Prostate gland (tissue), 2 donors: Measurements from ENCODE around the gene TEAD4. TPM values are rescaled to one million over a fixed set of nuclear protein-coding genes. Genes with fewer than 3 reads are reported as not detected.

Experiments used
- DNase-seq: peaks from one replicate; pipeline ENCODE4 v3.0.0-alpha.2; 2019; ENCODE audit warnings: low spot score
- H3K27ac ChIP-seq, 2 donors: fragments of 200-600 bp; sonication (generic); 2 replicates each; pipeline ENCODE4 v1.5.1; 2017 to 2019
- H3K27me3 ChIP-seq: fragments of 200-600 bp; sonication (generic); replicated peaks from 2 replicates; pipeline ENCODE4 v1.5.1; 2019; ENCODE audit not compliant: insufficient read depth
- H3K36me3 ChIP-seq, 2 donors: fragments of 200-600 bp; sonication (generic); 1 replicate in 1 of 2; 2 replicates in 1 of 2; pipeline versions ENCODE4 v1.5.1 to v1.8.1; 2017 to 2019
- H3K4me1 ChIP-seq: fragments of 200-600 bp; sonication (generic); replicated peaks from 2 replicates; pipeline ENCODE4 v1.5.1; 2019
- H3K4me3 ChIP-seq, 2 donors: fragments of 200-600 bp; sonication (generic); 2 replicates each; pipeline ENCODE4 v1.5.1; 2017 to 2019
- H3K9me3 ChIP-seq: fragments of 200-600 bp; sonication (generic); 2 replicates; pipeline ENCODE4 v1.5.1; 2017
- CTCF ChIP-seq, 4 experiments: fragments of 200-600 bp in 2 of 4; fragments of 450-650 bp in 2 of 4; sonication (generic) in 2 of 4; IDR thresholded peaks; 1 replicate in 3 of 4; 2 replicates in 1 of 4; pipeline ENCODE4 v1.5.1; 2016 to 2019; ENCODE audit warnings: antibody characterized with exemption in 4 of 4, mild to moderate bottlenecking in 2 of 4, moderate library complexity in 2 of 4
- POLR2A ChIP-seq: fragments of 450-650 bp; IDR thresholded peaks from one replicate; pipeline ENCODE4 v1.6.1; 2016; ENCODE audit warnings: antibody characterized with exemption, mild to moderate bottlenecking
- POLR2AphosphoS5 ChIP-seq: sonication (generic); formaldehyde crosslinking; IDR thresholded peaks from one replicate; pipeline ENCODE4 v1.6.1; 2017; ENCODE audit warnings: antibody characterized with exemption
- WGBS: methylation state at CpG from one replicate; pipeline ENCODE4 v1.1.5; 2018; 5-methylcytosine and 5-hydroxymethylcytosine counted together
- intact Hi-C: fragments of 100-400 bp; cut with DNase I; formaldehyde crosslinking; loops from one replicate; pipeline ENCODE4 v1.14.2; 2022
- total RNA-seq, 2 donors: library from RNA; depleted of rRNA; stranded (reverse); fragments of >200 nt; gene quantifications; one replicate each; pipeline ENCODE4 v1.1.0, GENCODE V29; 2016

TEAD4 gene
- total RNA-seq, 2 donors from 2014 or later, result 9.9 to 20.9 TPM

- H3K36me3 ChIP-seq, result no peaks in the 10 kb centered on the region
- WGBS, result 67% methylated on average over 4 of the region's 4 CpGs
Observed at GRCh38 chr12:3069714-3070113, 110.5 kb downstream of the TEAD4 start.

GRCh38 chr12:3071107-3071506 is 111.9 kb downstream of the TEAD4 start:
- Histone ChIP-seq H3K9me3 (no peaks in the 10 kb centered on the region), H3K36me3 (no peaks in the 10 kb centered on the region), H3K27me3 (no peaks in the 10 kb centered on the region), H3K4me3 (no peak overlapping the region), H3K4me1 (peaks cover 4% of the 10 kb centered on the region), H3K27ac (peak overlapping the region; percentile 39 to 70)
- intact Hi-C loops, result no loop called here
- WGBS, result 89% methylated on average over 8 of the region's 8 CpGs
- DNase-seq, result peak; percentile 42
- no peak for TF ChIP-seq CTCF (IDR thresholded peaks at IDR 0.05)
- no peak for TF ChIP-seq POLR2A
- peak; percentile 67 for TF ChIP-seq POLR2AphosphoS5

More at GRCh38 chr12:3069714-3070113, 110.5 kb downstream of the TEAD4 start:
- intact Hi-C loops, result no loop called here
- no peak overlapping the region for H3K4me3 ChIP-seq
- no peaks in the 10 kb centered on the region for H3K9me3 ChIP-seq
- TF ChIP-seq CTCF (IDR thresholded peaks at IDR 0.05), result no peak
- TF ChIP-seq POLR2AphosphoS5, result no peak
- no peak for TF ChIP-seq POLR2A
- DNase-seq, result peak; percentile 32
- no peaks in the 10 kb centered on the region for H3K27me3 ChIP-seq
- H3K4me1 ChIP-seq, result peaks cover 4% of the 10 kb centered on the region
- peak overlapping the region; percentile 12 to 70 for H3K27ac ChIP-seq

- Histone ChIP-seq H3K4me3 (no peak overlapping the region), H3K9me3 (no peaks in the 10 kb centered on the region), H3K36me3 (no peaks in the 10 kb centered on the region), H3K27ac (no peak overlapping the region), H3K4me1 (peaks cover 4% of the 10 kb centered on the region), H3K27me3 (no peaks in the 10 kb centered on the region)
- DNase-seq, result no peak
- TF ChIP-seq POLR2A (no peak), CTCF (IDR thresholded peaks at IDR 0.05) (no peak), POLR2AphosphoS5 (no peak)
- intact Hi-C loops, result loop anchor here (2.0 kb wide), 1 partner anchor 205 kb away; no protein-coding TSS in a partner anchor
- 92% methylated on average over 25 of the region's 25 CpGs for WGBS
Observed at GRCh38 chr12:3071710-3072109, 112.5 kb downstream of the TEAD4 start.

GRCh38 chr12:3073438-3074250 is 114.4 kb downstream of the TEAD4 start:
- intact Hi-C loops, result loop anchor here (2.0 kb wide), 1 partner anchor 203 kb away; no protein-coding TSS in a partner anchor
- H3K27ac ChIP-seq, result no peak overlapping the region
- H3K9me3 ChIP-seq, result no peaks in the 10 kb centered on the region
- H3K4me3 ChIP-seq, result no peak overlapping the region
- TF ChIP-seq POLR2A, result no peak
- peak; percentile 94 to 98 (median 96) for TF ChIP-seq CTCF (IDR thresholded peaks at IDR 0.05)
- TF ChIP-seq POLR2AphosphoS5, result peak; percentile 75
- peaks cover 4% of the 10 kb centered on the region for H3K4me1 ChIP-seq
- 13% methylated on average over 13 of the region's 13 CpGs for WGBS
- peak; percentile 84 for DNase-seq
- no peaks in the 10 kb centered on the region for H3K36me3 ChIP-seq
- H3K27me3 ChIP-seq, result no peaks in the 10 kb centered on the region
